ENCODE results near the gene USE1. TPM values are rescaled to one million over a fixed set of nuclear protein-coding genes. Genes with fewer than 3 reads are reported as not detected.

The USE1 gene
- total RNA-seq, 2 donors from 2014 or later = 27.8 to 30.6 TPM

DNA sequence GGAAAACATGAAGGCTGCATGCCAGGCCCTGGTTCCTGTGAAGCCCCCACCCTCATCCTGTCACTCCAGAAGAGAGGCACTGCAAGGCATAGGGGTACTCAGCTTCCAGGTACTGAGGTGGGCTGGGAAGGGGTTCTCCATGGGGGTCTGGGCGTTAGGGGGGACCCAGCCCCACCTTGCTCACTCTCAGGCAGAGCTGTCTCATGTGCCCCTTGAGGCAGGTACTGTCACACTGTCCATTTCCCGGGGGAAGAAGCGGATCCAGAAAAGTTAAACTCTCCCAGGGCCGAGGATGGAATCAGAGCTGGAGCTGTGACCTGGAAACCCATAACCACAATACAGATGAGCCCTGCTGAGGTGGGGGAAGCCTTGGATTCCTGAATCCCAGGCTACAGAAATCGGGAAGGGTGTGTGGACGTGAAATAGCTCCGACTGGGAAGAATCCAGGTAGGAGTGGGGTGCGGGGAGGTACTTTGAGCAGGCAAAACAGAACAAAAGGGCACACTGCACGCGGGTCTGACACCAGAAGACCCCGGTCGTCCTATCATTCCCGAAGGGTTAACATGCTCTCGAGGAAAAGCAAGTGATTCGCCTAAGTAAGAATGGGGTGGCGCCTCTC, 540 bp upstream of the USE1 start:
- peaks cover 73% of the 10 kb centered on the region for H3K36me3 Mint-ChIP-seq (ENCODE audit: low read depth)
- H3K9me3 Mint-ChIP-seq = no peaks in the 10 kb centered on the region
- H3K4me1 Mint-ChIP-seq = peaks cover 5% of the 10 kb centered on the region
- ATAC-seq (replicated peaks) = no peak
- H3K4me3 Mint-ChIP-seq = peak overlapping the region; percentile 86
- H3K27ac Mint-ChIP-seq = peak overlapping the region; percentile 95
- no peaks in the 10 kb centered on the region for H3K27me3 Mint-ChIP-seq

DNA sequence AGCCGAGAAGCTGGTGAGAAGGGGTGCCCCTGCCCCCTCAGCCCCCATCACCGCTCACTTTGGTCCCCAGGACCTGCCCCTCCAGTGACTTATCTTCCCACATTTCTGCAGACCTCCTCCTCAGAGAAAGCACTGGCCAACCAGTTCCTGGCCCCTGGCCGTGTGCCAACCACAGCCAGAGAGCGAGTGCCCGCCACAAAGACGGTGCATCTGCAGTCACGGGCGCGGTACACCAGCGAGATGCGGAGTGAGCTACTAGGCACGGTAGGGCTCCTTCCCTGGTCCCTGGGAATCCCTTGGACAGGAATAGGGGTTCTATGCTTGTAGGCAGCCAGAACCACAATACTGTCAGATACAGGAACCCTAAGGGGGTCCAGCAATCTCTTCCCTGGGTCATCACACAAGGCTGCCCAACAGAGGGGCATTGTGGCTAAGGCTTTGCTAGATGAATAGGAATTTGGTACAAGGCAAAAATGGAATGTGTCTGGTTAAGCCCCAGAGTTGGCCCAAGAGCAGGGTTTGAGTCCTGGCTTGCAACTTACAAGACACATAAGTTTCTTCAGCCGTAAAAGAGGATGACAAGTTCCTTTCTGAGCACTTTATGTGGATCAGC, 1.0 kb downstream of the USE1 start:
- peaks cover 61% of the 10 kb centered on the region for H3K36me3 Mint-ChIP-seq (ENCODE audit: low read depth)
- H3K4me3 Mint-ChIP-seq = peak overlapping the region; percentile 86
- peaks cover 5% of the 10 kb centered on the region for H3K4me1 Mint-ChIP-seq
- H3K9me3 Mint-ChIP-seq = no peaks in the 10 kb centered on the region
- no peaks in the 10 kb centered on the region for H3K27me3 Mint-ChIP-seq
- peak overlapping the region; percentile 95 for H3K27ac Mint-ChIP-seq
- no peak for ATAC-seq (replicated peaks)

DNA sequence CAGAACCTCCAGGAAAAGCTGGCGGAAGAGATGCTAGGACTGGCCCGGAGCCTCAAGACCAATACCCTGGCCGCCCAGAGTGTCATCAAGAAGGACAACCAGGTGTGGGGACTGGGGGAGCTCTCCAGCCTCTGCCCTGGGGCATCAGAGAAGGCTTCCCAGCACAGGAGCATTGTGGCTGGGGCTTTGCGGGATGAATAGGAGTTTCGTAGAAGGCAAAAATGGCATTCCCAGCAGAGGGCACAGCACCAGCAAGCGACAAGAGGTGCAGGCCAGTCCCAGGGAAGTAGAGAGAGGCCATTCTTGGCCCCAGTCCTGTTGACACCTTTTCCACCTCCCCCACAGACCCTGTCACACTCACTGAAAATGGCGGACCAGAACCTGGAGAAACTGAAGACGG, 4.1 kb downstream of the USE1 start:
- Mint-ChIP-seq H3K4me3 (no peak overlapping the region), H3K27ac (no peak overlapping the region), H3K27me3 (no peaks in the 10 kb centered on the region), H3K9me3 (no peaks in the 10 kb centered on the region), H3K36me3 (ENCODE audit: low read depth) (peaks cover 43% of the 10 kb centered on the region), H3K4me1 (peaks cover 5% of the 10 kb centered on the region)
- ATAC-seq (replicated peaks) = no peak

DNA sequence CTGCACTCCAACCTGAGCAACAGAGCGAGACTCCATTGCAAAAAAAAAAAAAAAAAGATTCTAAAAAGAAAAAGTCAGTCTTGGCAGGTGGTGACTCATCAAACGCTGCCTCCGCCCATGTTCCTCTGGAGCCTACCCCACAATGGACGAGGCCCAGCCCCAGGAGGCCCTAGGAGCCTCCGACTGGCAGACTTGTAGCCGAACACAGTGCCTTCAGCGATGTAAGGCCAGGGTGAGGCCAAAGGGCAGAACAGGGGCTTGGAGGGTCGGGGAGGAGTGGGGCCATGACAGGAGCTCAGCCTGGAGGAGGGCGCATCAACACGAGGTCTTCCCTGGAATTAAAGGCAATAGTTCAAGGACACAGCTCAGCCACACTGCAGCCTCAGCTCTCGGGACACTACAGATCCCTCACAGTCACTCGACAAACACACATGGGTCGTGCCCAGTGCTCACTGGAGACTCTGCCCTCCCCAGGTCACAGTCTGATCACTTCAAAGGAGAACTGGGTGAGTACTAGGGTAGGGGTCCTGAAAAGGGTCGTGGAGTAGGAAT, 5.1 kb downstream of the USE1 start:
- Mint-ChIP-seq H3K9me3 (no peaks in the 10 kb centered on the region), H3K4me1 (peaks cover 5% of the 10 kb centered on the region), H3K27ac (no peak overlapping the region), H3K4me3 (no peak overlapping the region), H3K27me3 (no peaks in the 10 kb centered on the region), H3K36me3 (ENCODE audit: low read depth) (peaks cover 39% of the 10 kb centered on the region)
- ATAC-seq (replicated peaks) = no peak

DNA sequence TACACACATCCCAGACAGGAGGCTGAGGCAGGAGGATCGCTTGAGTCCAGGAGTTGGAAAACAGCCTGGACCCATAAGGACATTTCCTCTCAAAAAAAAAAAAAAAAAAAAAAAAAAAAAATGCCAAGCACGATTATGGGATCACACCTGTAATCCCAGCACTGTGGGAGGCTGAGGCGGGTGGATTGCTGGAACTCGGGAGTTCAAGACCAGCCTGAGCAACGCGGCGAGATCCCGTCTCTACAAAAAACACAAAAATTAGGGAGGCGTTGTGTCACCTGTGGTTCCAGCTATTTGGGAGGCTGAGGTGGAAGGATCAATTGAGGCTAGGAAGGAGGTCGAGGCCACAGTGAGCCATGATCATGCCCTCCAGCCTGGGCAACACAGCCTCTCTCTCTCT, 9.9 kb downstream of the USE1 start:
- Mint-ChIP-seq H3K27me3 (no peaks in the 10 kb centered on the region), H3K9me3 (no peaks in the 10 kb centered on the region), H3K36me3 (ENCODE audit: low read depth) (no peaks in the 10 kb centered on the region), H3K27ac (no peak overlapping the region), H3K4me3 (peak overlapping the region; percentile 86), H3K4me1 (peaks cover 5% of the 10 kb centered on the region)
- no peak for ATAC-seq (replicated peaks)

DNA sequence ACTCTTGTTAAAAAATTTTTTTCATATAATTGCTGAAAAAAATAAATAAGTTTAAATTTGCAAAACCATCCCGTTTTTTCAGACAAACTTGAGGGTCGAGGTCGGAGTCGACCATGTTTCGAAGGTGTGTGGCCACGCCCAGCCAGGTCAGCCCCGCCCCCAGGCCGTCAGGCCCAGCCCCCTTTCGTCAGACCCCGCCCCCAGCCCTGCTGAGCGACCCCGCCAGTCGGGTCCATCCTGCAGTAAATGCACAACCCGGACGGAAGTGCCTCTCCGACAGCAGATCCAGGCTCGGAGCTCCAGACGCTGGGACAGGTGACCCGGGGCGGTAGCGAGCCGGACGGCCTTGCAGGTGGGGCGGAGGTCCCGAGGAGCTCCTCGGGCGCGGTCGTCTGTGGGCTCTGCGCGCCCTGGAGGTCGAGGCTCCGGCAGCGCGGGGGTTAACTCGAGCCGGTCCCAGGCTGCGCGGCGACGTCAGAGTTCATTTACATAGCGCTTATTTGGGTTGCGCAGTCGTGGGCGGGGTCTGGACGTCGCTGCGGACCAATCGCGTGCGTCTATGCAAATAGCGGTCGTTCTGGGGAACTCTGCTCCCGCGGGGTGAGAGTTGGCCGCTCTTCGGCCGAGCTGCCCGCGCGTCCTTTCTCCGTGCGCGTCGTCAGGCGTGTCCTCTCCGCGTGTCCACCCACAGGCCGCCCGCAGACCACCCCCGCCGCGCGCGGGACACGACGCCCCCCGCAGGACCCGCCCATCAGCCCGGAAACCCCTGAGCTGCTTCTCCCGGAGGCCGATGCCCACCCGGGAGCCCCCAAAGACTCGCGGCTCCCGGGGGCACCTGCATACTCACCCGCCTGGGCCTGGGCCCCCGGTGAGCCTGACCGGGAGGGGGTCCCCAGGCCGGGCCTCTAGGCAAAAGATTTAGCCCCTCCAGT, 11.1 kb downstream of the USE1 start, which contains the start of gene OCEL1:
Gene OCEL1, plus strand, starts transcription at position 225 of the 932 bp plus-strand sequence. Its CDS starts 22 bp downstream, at position 247.
- peak; percentile 94 for ATAC-seq (replicated peaks)
- peaks cover 5% of the 10 kb centered on the region for H3K4me1 Mint-ChIP-seq
- no peaks in the 10 kb centered on the region for H3K27me3 Mint-ChIP-seq
- no peaks in the 10 kb centered on the region for H3K9me3 Mint-ChIP-seq
- H3K4me3 Mint-ChIP-seq = peak within 1 kb of the TSS; percentile 86
- peak within 1 kb of the TSS; percentile 86 for H3K27ac Mint-ChIP-seq
- H3K36me3 Mint-ChIP-seq (ENCODE audit: low read depth) = peaks cover 7% of the 10 kb centered on the region

DNA sequence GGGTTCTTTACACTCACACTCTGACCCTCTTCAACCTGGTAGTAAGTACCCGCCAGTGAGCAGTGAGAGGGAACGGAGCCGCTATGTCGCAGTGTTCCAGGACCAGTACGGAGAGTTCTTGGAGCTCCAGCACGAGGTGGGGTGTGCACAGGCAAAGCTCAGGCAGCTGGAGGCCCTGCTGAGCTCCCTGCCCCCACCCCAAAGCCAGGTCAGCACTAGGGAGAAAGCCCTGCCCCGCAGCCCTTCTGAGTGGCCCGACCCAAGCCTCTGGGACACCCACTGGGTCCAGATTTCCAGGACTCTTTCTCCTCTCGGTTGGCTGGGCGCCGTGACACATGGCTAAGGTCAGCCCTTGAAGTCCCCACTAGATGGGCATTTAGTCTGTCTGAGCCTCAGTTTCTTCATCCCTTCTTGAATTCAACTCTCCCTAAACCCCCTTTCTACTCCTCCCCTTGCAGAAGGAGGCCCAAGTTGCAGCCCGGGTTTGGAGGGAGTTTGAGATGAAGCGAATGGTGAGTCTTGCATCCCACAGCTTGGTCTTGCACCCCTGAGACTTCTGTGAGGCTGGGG, 12.7 kb downstream of the USE1 start:
- ATAC-seq (replicated peaks) = no peak
- H3K27ac Mint-ChIP-seq = no peak overlapping the region
- H3K9me3 Mint-ChIP-seq = no peaks in the 10 kb centered on the region
- peaks cover 20% of the 10 kb centered on the region for H3K36me3 Mint-ChIP-seq (ENCODE audit: low read depth)
- no peaks in the 10 kb centered on the region for H3K27me3 Mint-ChIP-seq
- no peak overlapping the region for H3K4me3 Mint-ChIP-seq
- H3K4me1 Mint-ChIP-seq = peaks cover 5% of the 10 kb centered on the region

DNA sequence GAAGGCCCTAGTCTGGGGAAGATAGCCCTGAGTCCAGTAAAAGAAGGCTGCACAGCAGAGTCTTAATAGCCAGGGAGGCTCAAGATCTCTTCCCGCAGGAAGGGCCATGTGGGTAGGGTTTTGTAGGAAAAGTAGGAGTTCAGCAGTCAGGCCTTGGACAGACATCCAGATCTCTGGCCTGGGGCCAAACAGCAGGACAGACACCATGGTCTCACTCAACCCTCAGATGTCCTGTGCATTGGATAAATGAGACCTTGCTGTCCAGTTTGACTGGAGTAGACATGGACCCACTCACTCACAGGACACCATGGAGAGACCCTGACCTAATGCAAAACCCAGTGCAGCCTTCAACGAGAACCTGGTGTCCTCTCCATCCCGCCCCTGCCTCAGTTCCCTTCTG, 14.7 kb downstream of the USE1 start:
- no peaks in the 10 kb centered on the region for H3K27me3 Mint-ChIP-seq

DNA sequence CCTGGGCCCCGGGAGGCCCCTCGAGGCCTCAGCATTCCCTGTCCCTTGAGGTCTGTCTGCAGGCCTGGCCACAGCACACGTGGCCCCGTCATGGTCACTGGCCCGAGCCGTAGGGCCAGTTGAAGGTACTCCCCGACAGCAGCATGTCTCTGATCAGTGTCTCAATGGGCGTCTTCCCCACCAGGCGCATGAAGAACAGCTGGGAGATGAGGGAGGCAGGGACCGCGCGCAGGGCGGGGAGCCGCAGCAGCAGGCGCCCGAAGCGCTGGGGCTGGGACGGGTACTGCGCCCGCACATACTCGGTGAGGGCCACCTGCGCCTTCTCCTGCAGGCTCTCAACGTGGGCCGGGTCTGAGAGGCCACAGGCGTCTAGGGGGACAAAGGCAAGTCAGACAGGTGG, 17.1 kb downstream of the USE1 start:
- Mint-ChIP-seq H3K9me3 (no peaks in the 10 kb centered on the region), H3K27ac (no peak overlapping the region), H3K36me3 (ENCODE audit: low read depth) (peaks cover 30% of the 10 kb centered on the region), H3K27me3 (no peaks in the 10 kb centered on the region), H3K4me3 (no peak overlapping the region), H3K4me1 (peaks cover under 1% of the 10 kb centered on the region)
- ATAC-seq (replicated peaks) = no peak

More for the DNA sequence above, 14.7 kb downstream of the USE1 start:
- H3K27ac Mint-ChIP-seq = no peak overlapping the region
- H3K4me1 Mint-ChIP-seq = peaks cover 5% of the 10 kb centered on the region
- no peak for ATAC-seq (replicated peaks)
- H3K9me3 Mint-ChIP-seq = no peaks in the 10 kb centered on the region
- no peak overlapping the region for H3K4me3 Mint-ChIP-seq
- H3K36me3 Mint-ChIP-seq (ENCODE audit: low read depth) = peaks cover 30% of the 10 kb centered on the region

DNA sequence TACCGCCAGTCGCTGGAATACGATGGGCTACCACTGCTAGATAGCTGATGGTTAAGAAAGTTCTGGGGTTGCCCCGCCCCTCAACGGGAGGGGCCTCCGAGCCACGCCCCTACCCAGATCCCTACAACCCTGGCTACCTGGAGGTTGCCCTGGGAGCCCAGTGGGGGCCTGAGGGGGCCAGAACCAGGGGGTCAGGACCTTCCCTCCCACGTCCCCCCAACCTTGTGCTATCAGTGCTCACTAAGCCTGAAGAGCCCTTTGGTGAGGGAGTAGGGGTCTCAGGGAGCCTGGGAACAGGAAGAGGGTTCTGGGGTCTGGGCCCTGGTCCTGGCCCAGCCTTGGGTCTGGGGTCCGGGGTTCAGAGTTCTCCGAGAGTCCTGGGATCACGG, 19.7 kb downstream of the USE1 start:
- Mint-ChIP-seq H3K9me3 (no peaks in the 10 kb centered on the region), H3K4me1 (no peaks in the 10 kb centered on the region), H3K36me3 (ENCODE audit: low read depth) (peaks cover 30% of the 10 kb centered on the region), H3K27ac (peak overlapping the region; percentile 50), H3K27me3 (no peaks in the 10 kb centered on the region), H3K4me3 (peak overlapping the region; percentile 77)
- peak; percentile 83 for ATAC-seq (replicated peaks)

DNA sequence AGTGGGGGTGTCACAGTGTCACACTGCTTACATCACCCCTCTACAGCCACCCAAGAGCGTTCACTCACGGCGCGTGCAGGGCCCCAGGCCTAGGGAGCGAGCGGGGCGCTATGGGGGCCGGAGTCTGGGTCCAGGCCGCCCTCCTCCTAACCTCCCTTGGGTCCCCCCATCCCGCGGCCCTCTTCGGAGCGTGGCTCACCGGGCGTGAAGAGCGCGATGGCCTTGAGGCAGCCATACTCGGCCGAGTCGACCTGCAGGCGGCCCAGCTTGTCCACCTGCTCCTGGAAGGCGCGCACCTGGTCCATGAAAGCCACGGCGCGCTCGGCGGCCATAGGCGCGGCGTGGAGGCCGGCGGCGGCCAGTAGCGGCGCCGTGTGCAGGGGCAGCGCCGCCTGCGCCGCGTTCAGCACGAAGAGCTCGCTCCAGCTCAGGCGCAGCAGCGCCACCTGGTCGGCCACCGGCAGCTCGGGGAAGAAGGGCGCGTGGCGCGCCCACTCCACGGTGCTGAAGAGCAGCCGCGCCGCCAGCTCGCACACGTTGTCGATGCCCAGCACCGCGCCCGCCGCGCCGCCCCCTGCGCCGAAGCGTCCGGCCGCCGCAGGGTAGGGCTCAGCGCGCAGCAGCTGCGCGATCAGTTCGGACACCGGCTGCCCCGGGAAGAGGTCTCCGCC, 20.3 kb downstream of the USE1 start:
- Mint-ChIP-seq H3K9me3 (no peaks in the 10 kb centered on the region), H3K27me3 (no peaks in the 10 kb centered on the region), H3K27ac (peak overlapping the region; percentile 50), H3K36me3 (ENCODE audit: low read depth) (peaks cover 30% of the 10 kb centered on the region), H3K4me1 (no peaks in the 10 kb centered on the region), H3K4me3 (peak overlapping the region; percentile 77)
- peak; percentile 89 for ATAC-seq (replicated peaks)

DNA sequence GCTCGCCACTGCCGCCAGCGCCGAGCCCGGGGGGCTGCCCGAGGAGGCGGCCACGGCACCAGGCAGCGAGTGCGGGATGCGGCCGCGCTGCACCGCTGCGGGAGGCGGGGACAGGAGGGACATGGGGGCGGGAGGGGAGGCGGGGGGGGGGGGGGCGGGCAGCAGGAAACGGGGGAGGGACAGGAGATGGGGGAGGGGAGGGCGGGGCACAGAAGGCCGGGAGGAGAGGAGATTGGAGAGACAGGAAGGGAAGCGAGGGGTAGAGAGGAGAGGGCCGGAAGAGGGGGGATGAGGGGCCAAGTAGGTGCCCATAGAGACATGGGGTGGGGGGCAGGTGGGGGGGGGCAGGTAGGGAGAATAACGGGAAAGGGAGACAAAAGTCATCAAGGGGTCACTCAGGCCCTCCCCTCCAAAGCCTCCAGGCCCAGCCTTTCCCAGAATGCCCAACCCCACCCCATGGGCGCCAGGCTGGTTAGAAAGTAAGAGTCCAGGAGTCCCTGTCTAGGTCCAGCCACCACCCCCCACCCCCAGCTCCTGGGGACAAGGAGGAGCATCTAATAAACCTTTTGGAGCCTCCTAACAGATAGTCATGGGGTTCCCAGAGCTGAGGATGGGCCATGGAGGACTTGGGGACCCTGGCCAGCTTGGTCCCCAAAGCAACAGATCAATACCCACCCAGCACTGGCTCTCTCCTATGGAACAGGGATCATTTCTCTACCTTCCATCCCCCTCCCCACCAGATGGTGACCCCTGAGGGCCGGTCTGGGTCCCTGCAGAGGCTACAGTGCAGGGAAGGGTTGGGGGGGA, 21.0 kb downstream of the USE1 start:
- peak overlapping the region; percentile 77 for H3K4me3 Mint-ChIP-seq
- H3K4me1 Mint-ChIP-seq = no peaks in the 10 kb centered on the region
- no peaks in the 10 kb centered on the region for H3K27me3 Mint-ChIP-seq
- H3K9me3 Mint-ChIP-seq = no peaks in the 10 kb centered on the region
- ATAC-seq (replicated peaks) = no peak
- peaks cover 24% of the 10 kb centered on the region for H3K36me3 Mint-ChIP-seq (ENCODE audit: low read depth)
- H3K27ac Mint-ChIP-seq = no peak overlapping the region

DNA sequence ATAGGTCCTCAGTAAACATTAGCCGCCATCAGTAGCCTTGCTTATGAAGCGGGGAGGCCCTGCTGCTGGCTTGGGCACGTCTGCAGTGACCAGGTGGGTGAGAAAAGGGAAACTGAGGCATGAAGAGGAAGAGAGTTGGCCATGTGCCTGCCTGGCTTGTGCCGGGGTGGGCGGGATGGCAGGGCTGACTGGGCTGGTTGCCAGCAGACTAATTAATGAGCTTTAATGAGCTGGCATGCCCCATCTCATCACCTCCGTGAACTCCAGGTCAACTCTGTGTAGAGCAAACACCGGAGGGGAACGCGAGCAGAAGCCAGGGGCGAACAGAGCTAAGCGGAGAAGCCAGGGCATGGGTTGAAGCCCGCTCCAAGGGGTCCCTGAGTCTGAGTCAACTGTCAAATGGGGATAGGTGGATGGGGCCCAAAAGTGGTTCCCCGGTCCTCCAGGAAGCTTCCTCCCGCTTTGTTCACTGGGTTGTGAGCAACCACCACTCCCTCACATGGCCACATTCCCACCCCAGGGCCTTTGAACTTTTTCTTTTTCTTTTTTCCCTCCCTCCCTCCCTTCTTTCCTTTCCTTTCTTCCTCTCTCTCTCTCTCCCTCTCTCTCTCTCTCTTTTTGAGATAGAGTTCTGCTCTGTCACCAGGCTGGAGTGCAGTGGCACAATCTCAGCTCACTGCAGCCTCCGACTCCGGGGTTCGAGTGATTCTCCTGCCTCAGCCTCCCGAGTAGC, 21.8 kb downstream of the USE1 start:
- Mint-ChIP-seq H3K9me3 (no peaks in the 10 kb centered on the region), H3K36me3 (ENCODE audit: low read depth) (peaks cover 20% of the 10 kb centered on the region), H3K27me3 (no peaks in the 10 kb centered on the region), H3K4me3 (peak overlapping the region; percentile 77), H3K27ac (no peak overlapping the region), H3K4me1 (no peaks in the 10 kb centered on the region)
- ATAC-seq (replicated peaks) = no peak
